Measurements from ENCODE around the gene AHNAK2.
"Not testable (repeated sequence)": the region's sequence is repeated elsewhere in the genome, so short reads cannot be mapped to it uniquely, and the experiment has no call there.

DNA sequence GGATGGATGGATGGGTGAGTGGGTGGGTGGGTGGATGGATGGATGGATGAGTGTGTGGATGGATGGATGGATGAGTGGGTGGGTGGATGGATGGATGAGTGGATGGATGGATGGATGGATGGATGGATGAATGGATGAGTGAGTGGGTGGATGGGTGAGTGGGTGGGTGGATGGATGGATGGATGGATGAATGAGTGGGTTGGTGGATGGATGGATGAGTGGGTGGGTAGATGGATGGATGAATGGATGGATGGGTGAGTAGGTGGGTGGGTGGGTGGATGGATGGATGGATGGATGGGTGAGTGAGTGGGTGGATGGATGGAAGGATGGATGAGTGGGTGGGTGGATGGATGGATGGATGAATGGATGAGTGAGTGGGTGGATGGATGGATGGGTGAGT, 87.9 kb downstream of the AHNAK2 start:
- TF ChIP-seq, protein P1, sequence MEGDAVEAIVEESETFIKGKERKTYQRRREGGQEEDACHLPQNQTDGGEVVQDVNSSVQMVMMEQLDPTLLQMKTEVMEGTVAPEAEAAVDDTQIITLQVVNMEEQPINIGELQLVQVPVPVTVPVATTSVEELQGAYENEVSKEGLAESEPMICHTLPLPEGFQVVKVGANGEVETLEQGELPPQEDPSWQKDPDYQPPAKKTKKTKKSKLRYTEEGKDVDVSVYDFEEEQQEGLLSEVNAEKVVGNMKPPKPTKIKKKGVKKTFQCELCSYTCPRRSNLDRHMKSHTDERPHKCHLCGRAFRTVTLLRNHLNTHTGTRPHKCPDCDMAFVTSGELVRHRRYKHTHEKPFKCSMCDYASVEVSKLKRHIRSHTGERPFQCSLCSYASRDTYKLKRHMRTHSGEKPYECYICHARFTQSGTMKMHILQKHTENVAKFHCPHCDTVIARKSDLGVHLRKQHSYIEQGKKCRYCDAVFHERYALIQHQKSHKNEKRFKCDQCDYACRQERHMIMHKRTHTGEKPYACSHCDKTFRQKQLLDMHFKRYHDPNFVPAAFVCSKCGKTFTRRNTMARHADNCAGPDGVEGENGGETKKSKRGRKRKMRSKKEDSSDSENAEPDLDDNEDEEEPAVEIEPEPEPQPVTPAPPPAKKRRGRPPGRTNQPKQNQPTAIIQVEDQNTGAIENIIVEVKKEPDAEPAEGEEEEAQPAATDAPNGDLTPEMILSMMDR (tag by site-specific recombination; IDR thresholded peaks at IDR 0.05) = not testable (repeated sequence)
- TF ChIP-seq ZNF777 (tag by site-specific recombination; IDR thresholded peaks at IDR 0.05; ENCODE audit: borderline replicate concordance); KLF16 (tag by site-specific recombination; IDR thresholded peaks at IDR 0.05); HOXA7 (CRISPR knock-in tag; IDR thresholded peaks at IDR 0.05; ENCODE audit: borderline replicate concordance); BCL11A (tag by site-specific recombination; IDR thresholded peaks at IDR 0.05; ENCODE audit: low read depth): not testable (repeated sequence)
- TF ChIP-seq, protein P2, sequence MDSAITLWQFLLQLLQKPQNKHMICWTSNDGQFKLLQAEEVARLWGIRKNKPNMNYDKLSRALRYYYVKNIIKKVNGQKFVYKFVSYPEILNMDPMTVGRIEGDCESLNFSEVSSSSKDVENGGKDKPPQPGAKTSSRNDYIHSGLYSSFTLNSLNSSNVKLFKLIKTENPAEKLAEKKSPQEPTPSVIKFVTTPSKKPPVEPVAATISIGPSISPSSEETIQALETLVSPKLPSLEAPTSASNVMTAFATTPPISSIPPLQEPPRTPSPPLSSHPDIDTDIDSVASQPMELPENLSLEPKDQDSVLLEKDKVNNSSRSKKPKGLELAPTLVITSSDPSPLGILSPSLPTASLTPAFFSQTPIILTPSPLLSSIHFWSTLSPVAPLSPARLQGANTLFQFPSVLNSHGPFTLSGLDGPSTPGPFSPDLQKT (IDR thresholded peaks at IDR 0.05; ENCODE audit: borderline replicate concordance, low read depth, low read length) = not testable (repeated sequence)
- TF ChIP-seq, protein P3, sequence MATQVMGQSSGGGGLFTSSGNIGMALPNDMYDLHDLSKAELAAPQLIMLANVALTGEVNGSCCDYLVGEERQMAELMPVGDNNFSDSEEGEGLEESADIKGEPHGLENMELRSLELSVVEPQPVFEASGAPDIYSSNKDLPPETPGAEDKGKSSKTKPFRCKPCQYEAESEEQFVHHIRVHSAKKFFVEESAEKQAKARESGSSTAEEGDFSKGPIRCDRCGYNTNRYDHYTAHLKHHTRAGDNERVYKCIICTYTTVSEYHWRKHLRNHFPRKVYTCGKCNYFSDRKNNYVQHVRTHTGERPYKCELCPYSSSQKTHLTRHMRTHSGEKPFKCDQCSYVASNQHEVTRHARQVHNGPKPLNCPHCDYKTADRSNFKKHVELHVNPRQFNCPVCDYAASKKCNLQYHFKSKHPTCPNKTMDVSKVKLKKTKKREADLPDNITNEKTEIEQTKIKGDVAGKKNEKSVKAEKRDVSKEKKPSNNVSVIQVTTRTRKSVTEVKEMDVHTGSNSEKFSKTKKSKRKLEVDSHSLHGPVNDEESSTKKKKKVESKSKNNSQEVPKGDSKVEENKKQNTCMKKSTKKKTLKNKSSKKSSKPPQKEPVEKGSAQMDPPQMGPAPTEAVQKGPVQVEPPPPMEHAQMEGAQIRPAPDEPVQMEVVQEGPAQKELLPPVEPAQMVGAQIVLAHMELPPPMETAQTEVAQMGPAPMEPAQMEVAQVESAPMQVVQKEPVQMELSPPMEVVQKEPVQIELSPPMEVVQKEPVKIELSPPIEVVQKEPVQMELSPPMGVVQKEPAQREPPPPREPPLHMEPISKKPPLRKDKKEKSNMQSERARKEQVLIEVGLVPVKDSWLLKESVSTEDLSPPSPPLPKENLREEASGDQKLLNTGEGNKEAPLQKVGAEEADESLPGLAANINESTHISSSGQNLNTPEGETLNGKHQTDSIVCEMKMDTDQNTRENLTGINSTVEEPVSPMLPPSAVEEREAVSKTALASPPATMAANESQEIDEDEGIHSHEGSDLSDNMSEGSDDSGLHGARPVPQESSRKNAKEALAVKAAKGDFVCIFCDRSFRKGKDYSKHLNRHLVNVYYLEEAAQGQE (tag by site-specific recombination; IDR thresholded peaks at IDR 0.05) = not testable (repeated sequence)
- TF ChIP-seq, protein P4, sequence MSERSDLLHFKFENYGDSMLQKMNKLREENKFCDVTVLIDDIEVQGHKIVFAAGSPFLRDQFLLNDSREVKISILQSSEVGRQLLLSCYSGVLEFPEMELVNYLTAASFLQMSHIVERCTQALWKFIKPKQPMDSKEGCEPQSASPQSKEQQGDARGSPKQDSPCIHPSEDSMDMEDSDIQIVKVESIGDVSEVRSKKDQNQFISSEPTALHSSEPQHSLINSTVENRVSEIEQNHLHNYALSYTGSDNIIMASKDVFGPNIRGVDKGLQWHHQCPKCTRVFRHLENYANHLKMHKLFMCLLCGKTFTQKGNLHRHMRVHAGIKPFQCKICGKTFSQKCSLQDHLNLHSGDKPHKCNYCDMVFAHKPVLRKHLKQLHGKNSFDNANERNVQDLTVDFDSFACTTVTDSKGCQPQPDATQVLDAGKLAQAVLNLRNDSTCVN (tag by site-specific recombination; optimal IDR thresholded peaks at IDR 0.05) = not testable (repeated sequence)
- TF ChIP-seq, protein P5, sequence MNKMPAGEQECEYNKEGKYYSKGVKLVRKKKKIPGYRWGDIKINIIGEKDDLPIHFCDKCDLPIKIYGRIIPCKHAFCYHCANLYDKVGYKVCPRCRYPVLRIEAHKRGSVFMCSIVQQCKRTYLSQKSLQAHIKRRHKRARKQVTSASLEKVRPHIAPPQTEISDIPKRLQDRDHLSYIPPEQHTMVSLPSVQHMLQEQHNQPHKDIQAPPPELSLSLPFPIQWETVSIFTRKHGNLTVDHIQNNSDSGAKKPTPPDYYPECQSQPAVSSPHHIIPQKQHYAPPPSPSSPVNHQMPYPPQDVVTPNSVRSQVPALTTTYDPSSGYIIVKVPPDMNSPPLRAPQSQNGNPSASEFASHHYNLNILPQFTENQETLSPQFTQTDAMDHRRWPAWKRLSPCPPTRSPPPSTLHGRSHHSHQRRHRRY (tag by site-specific recombination; IDR thresholded peaks at IDR 0.05) = not testable (repeated sequence)

Data from HEK293 (cell line).